Activated naive CD8-positive, alpha-beta T cell treated with anti-CD3 and anti-CD28 coated beads, Interleukin-2, amount 50 U/mL, for 24 hours (primary cell): ENCODE data around the gene TSPAN15.
"Not testable (repeated sequence)": the region's sequence is repeated elsewhere in the genome, so short reads cannot be mapped to it uniquely, and the experiment has no call there.

ENCODE experiments used
- ATAC-seq: fragments of 150-1000 bp; cut with Tn5 transposase; one replicate; pipeline ENCODE4 v1.10.0; 2021
- DNase-seq: peaks from one replicate; pipeline ENCODE4 v3.0.0; 2021
- H3K27ac Mint-ChIP-seq: one replicate; pipeline ENCODE4 v1.8.0; 2021; ENCODE audit warnings: mild to moderate bottlenecking, mixed read lengths
- H3K27me3 Mint-ChIP-seq: one replicate; pipeline ENCODE4 v1.8.0; 2021; ENCODE audit warnings: mixed read lengths
- H3K36me3 Mint-ChIP-seq: one replicate; pipeline ENCODE4 v1.8.0; 2021; ENCODE audit warnings: low read depth, mixed read lengths
- H3K4me1 Mint-ChIP-seq: one replicate; pipeline ENCODE4 v1.8.0; 2021; ENCODE audit warnings: mixed read lengths
- H3K4me3 Mint-ChIP-seq: one replicate; pipeline ENCODE4 v1.8.0; 2021; ENCODE audit warnings: mild to moderate bottlenecking, moderate library complexity, mixed read lengths
- H3K9me3 Mint-ChIP-seq: one replicate; pipeline ENCODE4 v1.8.0; 2021; ENCODE audit warnings: mixed read lengths

TSPAN15 gene

DNA sequence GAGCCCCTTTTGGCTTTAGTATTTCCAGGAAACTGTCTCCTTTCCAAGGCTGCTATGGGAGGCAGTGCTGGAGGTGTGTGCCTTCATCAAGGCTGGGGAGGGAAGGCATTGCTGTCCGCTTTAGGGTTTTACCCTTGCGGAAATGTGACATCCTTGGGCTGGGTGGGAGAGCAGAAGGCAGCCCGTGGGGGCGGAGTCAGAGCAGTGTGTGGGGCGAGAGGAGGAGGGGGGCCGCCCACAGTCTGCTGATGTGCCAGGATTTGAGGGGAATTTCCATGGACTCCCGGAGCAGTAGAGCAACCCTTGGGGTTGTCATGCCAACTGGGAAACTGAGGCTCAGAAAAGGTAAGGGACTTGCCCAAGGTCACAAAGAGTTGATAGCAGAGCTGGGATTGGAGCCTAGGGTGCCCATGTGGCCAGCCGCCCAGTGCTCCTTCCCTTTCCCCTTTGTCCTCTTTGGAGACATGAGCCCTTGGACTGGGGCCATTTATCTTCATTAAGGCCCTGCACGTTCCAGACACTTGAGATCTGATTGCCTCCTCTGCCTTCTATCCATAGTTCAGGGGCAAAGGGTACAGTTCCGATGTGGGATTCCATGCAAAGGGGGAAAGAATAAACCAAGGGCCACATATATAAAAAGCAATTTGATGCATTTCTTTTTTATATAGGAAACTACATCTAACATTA, 22.2 kb downstream of the TSPAN15 start:
- no peak overlapping the region for H3K4me3 Mint-ChIP-seq
- no peak for DNase-seq
- H3K36me3 Mint-ChIP-seq = no peaks in the 10 kb centered on the region
- no peak for ATAC-seq
- H3K27ac Mint-ChIP-seq = no peak overlapping the region
- H3K9me3 Mint-ChIP-seq = no peaks in the 10 kb centered on the region
- H3K27me3 Mint-ChIP-seq = peaks cover 6% of the 10 kb centered on the region
- no peaks in the 10 kb centered on the region for H3K4me1 Mint-ChIP-seq

DNA sequence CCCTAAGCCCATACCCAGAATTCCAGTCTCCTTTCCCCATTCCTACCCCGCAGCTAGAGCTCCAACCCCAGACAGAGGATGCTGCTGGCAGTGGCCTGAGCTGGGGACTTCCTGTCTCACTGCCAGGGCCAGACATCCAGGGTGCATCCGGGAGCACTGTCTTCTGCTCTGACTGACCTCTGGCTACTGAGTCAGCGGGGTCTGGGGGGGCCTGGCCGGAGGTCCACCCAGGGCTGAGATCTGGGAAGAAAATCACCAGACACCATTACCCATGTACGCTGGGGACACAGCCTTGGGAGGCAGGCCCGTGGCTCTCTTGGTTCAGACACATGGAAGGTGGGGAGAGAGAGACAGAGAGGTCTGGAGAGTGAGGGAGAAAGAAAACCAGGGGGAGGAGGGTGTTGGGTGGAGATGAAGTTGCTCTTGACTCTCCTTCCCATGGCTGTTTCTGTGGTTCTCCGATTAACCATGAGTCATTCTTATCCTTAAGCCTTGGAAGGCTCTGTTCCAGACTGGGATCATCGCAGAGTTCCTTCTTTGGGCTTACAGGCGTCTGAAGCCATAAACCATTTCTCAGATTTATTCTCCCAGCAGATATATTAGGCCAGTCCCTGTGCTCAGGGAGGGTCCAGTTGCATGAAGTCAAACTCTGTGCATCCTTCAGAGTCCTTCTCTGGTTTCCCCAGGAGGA, 23.6 kb downstream of the TSPAN15 start:
- Mint-ChIP-seq H3K4me3 (no peak overlapping the region), H3K27me3 (peaks cover 6% of the 10 kb centered on the region)

DNA sequence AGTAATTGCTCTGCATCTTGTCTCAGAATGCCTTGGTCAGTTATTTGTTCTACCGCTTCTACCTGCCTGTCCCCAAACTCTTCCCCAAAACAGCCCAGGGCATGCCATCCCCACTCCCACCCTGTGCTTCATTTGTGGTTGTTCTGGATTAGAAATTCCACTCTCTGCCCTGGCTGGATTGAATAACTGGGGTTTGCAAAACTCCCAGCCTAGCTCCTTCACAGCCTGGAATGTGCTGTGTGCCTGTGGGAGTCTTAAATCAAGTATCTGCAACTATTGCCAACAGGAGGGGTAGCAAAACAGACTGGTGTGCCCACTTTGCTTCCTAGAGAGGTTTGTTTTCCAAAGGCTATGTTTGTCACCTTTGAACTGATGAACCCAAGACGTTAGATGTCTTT, 24.2 kb downstream of the TSPAN15 start:
- no peak overlapping the region for H3K27ac Mint-ChIP-seq
- peaks cover 6% of the 10 kb centered on the region for H3K27me3 Mint-ChIP-seq
- H3K4me1 Mint-ChIP-seq = no peaks in the 10 kb centered on the region
- DNase-seq (no peak), ATAC-seq (no peak)
- H3K4me3 Mint-ChIP-seq = no peak overlapping the region
- H3K9me3 Mint-ChIP-seq = no peaks in the 10 kb centered on the region
- no peaks in the 10 kb centered on the region for H3K36me3 Mint-ChIP-seq

More for the DNA sequence above, 23.6 kb downstream of the TSPAN15 start:
- H3K27ac Mint-ChIP-seq = no peak overlapping the region
- no peaks in the 10 kb centered on the region for H3K4me1 Mint-ChIP-seq
- H3K36me3 Mint-ChIP-seq = no peaks in the 10 kb centered on the region
- H3K9me3 Mint-ChIP-seq = no peaks in the 10 kb centered on the region
- ATAC-seq (no peak), DNase-seq (no peak)

DNA sequence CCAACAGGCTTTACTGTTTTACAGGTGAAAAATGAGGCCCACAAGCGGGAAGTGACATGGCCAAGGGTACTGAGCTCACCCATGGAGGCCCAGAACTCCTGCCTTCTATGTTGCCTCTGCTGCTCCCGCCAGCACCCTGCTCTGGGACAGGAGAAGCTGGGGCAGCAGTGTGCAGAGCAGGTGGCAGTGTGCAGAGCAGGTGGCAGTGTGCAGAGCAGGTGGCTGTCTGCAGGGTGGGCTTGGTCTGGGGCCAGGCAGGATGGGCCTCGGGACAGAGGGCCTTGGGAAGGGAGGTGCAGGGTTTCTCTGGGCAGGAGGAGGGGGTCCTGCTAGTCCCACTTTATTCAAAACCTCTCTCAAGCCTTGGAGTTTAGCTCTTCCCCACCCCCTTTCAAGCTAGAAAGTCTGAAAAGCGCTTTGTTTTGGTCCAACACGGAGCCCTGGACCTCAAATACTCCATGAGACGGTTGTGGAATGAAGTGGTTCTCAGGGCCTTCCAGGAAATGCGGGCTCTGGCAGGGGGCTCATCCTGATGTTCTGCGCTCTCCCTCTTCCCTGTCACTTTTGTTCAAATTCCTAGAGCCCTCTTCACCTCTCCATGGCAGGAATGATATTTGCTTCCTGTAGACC, 26.8 kb downstream of the TSPAN15 start:
- Mint-ChIP-seq H3K4me1 (no peaks in the 10 kb centered on the region), H3K4me3 (no peak overlapping the region), H3K27me3 (peaks cover 2% of the 10 kb centered on the region), H3K36me3 (no peaks in the 10 kb centered on the region), H3K9me3 (no peaks in the 10 kb centered on the region), H3K27ac (no peak overlapping the region)
- no peak for DNase-seq
- ATAC-seq = no peak

DNA sequence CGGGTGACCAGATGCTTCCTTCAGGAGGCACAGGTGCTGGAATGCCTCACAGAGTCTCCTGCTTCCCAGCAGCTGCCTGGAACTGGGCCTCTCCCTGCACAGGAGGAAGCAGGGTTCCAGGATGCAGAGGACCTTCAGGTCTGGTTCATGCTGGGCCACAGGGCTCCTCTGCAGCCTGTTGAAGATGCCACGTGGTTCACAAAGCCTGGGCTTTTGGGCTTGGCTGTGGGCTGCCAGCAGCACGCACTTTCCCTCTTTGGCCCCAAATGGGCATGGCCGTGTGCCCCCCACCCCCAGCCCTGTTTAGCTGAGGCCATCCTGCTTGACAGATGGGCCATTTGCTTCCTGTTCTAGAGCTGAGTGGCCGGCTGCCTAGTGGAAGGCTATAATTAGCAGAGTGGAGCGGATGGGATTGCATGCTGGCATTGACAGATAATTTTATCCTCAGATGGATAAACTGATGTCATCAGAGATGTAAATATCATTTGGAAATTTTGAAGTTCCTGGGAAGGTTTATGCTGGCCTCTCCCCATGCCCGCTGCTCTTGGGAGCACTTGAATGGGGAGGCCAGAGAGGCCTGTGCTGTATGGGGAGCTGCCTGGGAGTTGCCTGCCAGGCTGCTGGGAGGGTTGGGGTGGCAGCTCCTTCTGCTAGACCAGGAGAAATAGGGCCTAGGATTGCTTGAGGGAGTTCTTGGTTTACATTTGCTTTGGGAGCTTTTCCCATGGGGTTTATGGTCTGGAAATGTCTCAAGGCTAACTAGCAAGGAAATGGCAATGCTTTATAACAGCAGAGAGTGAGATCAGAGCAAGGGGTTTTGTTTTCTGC, 28.2 kb downstream of the TSPAN15 start:
- DNase-seq (no peak), ATAC-seq (no peak)
- H3K4me3 Mint-ChIP-seq = no peak overlapping the region
- H3K27me3 Mint-ChIP-seq = no peaks in the 10 kb centered on the region
- no peaks in the 10 kb centered on the region for H3K36me3 Mint-ChIP-seq
- H3K9me3 Mint-ChIP-seq = no peaks in the 10 kb centered on the region
- no peaks in the 10 kb centered on the region for H3K4me1 Mint-ChIP-seq
- no peak overlapping the region for H3K27ac Mint-ChIP-seq

DNA sequence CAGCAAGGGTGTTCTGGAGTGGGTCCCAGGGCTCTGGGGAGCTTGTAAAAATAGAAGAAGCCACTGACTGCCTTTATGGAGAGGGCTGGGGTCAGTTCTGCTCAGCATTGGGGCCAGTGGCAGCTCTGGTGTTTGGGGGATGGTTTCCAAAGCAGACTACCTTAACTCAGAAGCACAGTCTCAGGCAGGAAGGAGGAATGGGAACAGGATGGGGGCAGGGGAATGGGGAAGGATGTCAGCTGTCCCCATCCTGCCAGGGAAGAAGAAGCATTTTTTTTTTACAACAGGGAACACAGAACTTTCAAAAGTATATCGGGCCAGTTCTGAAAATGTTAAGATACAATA, 28.8 kb downstream of the TSPAN15 start:
- no peaks in the 10 kb centered on the region for H3K9me3 Mint-ChIP-seq
- H3K36me3 Mint-ChIP-seq = no peaks in the 10 kb centered on the region
- DNase-seq (no peak), ATAC-seq (no peak)
- no peaks in the 10 kb centered on the region for H3K27me3 Mint-ChIP-seq
- no peak overlapping the region for H3K27ac Mint-ChIP-seq
- H3K4me1 Mint-ChIP-seq = no peaks in the 10 kb centered on the region
- H3K4me3 Mint-ChIP-seq = no peak overlapping the region

DNA sequence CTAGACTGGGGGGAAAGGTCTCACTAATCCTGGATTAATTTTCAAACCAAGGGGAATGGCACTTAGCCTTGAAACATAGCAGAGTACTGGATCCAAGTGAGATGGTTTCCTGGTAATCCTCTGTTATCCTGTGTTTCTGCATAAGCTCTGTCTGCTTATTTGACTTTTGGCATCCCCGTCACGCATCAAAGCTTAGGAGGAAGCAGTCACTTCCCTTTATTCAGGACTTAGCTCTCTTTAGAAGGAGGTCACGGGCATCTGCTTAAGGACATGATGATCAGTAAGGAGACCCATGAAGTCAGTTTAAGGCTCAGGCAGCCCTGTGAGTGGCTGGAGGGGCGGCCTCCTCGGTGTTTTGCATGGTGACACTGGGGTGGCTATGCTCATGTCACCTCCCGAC, 30.0 kb downstream of the TSPAN15 start:
- Mint-ChIP-seq H3K36me3 (no peaks in the 10 kb centered on the region), H3K4me1 (no peaks in the 10 kb centered on the region), H3K27me3 (no peaks in the 10 kb centered on the region), H3K27ac (no peak overlapping the region), H3K9me3 (no peaks in the 10 kb centered on the region), H3K4me3 (no peak overlapping the region)
- DNase-seq = no peak
- no peak for ATAC-seq

DNA sequence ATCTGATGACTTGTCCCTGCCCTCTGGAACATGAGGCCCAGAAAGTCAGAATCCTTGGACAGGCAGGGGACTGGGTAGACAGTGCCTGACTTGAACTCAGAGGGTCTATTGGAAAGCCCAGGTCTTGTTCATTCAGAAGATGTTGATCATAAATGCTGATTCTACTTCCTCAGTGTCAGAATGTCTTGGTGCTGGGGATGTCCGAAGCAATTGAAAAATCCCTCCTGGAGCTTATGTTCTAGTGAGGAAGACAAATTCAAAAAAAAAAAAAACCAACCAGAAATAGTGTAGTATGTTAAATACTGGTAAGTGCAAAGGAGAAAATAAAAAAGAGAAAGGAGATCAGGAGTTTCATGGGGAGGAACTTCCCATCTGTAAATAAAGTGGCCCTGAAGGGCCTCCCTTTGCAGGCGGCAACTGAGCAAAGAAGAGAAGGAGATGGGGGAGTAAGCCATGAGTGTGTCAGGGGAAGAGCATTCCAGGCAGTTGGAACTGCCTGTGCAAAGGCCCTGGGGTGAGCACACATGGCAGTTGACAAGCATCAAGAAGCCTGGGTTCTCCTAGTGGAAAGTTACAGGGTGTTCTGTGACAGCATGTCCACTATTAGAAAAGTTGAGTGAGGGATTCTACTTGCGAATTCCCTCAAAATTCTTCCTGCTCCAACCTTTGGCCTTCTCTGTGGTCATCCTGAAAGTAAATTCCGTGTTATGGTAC, 30.7 kb downstream of the TSPAN15 start:
- H3K9me3 Mint-ChIP-seq = no peaks in the 10 kb centered on the region
- H3K4me1 Mint-ChIP-seq = no peaks in the 10 kb centered on the region
- DNase-seq = no peak
- H3K4me3 Mint-ChIP-seq = no peak overlapping the region
- no peak for ATAC-seq
- H3K36me3 Mint-ChIP-seq = no peaks in the 10 kb centered on the region
- no peak overlapping the region for H3K27ac Mint-ChIP-seq
- no peaks in the 10 kb centered on the region for H3K27me3 Mint-ChIP-seq

DNA sequence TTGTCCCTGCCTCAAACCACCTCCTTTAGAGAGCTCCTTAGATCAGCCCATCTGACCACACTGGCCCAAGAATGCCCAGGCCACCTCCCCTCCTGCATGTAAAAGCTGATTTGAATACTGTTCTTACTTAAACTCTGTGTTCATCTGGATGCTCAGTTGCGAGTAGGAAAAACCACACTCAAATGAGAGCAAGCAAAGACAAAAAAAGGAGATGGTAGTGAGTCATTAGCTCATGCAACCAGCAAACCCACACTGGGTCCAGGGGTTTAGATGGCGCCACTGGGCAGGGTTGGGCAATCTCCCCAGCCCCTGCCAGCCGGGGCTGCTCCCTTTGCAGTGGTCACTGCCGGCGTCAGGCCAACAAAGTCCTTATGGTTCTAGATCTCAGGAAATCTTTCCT, 32.7 kb downstream of the TSPAN15 start:
- Mint-ChIP-seq H3K27me3 (no peaks in the 10 kb centered on the region), H3K36me3 (no peaks in the 10 kb centered on the region), H3K4me1 (no peaks in the 10 kb centered on the region), H3K9me3 (peaks cover 11% of the 10 kb centered on the region), H3K4me3 (no peak overlapping the region), H3K27ac (no peak overlapping the region)
- DNase-seq (no peak), ATAC-seq (no peak)

DNA sequence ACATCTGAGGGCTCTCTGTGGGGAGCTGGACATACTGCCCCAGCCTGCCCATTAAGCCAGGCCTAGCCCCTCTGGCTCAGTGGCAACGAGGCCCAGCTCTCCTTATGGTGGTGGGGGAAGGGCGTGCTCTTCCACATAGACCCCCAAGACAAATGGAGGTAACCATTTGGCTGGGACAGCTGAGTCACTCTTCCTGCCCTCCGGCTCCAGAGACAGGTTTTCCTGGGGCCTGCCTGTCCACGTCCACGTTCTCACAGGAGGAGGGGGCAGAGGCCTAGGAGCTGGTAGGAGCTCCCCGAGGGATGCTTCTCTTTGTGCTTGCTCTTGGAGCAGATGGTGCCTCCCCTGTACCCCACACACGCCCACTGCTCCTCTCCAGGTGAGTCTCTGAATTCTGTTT, 33.5 kb downstream of the TSPAN15 start:
- Mint-ChIP-seq H3K4me3 (no peak overlapping the region), H3K27me3 (no peaks in the 10 kb centered on the region), H3K36me3 (no peaks in the 10 kb centered on the region), H3K27ac (no peak overlapping the region), H3K4me1 (no peaks in the 10 kb centered on the region), H3K9me3 (peaks cover 11% of the 10 kb centered on the region)
- ATAC-seq = no peak
- no peak for DNase-seq

DNA sequence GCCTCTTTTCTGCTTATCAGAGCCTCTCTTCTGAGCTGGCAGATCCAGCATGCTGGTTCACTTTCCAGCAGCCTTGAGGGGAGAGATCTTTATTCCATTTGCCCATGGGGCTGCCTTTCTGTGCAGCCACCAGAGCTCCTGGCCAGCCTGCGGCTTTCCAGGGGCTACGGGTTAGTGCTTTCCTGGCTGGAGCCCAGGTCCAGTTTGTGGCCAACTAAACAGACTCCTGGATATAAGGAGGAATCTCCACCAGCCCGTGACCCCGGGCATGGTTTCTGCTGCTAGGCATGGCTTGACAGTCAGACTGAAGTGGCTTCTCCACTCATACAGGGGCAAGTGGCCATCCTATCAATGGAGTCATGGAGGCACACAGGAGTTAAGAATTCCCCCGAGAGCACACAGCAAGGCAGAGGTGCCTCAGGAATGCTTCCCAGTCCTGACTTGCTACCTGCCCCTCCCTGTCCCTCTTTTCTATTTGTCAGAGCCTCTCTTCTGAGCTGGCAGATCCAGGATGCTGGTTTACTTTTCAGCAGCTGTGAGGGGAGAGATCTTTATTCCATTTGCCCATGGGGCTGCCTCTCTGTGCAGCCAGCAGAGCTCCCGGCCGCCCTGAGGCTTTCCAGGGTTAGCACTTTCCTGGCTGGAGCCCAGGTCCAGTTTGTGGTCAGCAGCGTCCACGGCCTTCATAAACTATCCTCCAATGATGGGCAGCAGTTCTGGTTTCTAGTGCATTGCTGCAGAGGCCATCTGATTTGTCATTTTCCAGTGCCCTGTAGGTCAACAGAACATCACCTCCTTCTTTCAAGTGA, 35.9 kb downstream of the TSPAN15 start:
- Mint-ChIP-seq H3K27me3 (no peaks in the 10 kb centered on the region), H3K4me3 (no peak overlapping the region), H3K9me3 (peaks cover 11% of the 10 kb centered on the region), H3K36me3 (no peaks in the 10 kb centered on the region), H3K27ac (no peak overlapping the region), H3K4me1 (no peaks in the 10 kb centered on the region)
- ATAC-seq (no peak), DNase-seq (no peak)

DNA sequence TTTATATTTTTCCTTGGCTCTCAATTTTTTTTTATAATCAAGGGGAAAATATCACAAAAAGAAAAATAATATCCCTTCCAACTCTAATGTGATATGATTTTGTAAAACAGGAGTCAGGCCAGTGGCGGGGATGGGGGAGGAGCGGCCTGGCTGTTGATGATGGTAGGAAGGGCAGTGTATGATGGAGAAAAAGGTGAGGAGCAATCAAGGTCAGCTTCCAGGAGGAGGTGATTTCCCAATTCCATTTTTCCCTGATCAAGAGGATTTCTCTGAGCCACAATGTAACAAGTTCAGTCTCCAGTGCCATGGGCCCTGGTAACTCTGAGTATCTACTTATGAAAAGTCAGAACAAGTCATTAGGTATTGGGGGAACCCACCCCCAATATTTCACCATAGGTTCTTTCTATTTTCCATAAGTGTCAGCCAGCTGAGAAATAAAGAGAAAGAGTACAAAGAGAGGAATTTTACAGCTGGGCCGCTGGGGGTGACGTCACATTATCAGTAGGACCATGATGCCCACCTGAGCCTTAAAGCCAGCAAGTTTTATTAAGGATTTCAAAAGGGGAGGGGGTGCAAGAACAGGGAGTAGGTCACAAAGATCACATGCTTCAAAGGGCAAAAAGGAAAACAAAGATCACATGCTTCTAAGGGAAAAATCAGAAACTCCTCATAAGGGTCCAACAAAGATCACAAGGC, 37.0 kb downstream of the TSPAN15 start:
- H3K27ac Mint-ChIP-seq, DNase-seq, H3K4me1 Mint-ChIP-seq, H3K4me3 Mint-ChIP-seq, H3K27me3 Mint-ChIP-seq, H3K36me3 Mint-ChIP-seq, ATAC-seq: not testable (repeated sequence)
- H3K9me3 Mint-ChIP-seq = peaks cover 11% of the 10 kb centered on the region

DNA sequence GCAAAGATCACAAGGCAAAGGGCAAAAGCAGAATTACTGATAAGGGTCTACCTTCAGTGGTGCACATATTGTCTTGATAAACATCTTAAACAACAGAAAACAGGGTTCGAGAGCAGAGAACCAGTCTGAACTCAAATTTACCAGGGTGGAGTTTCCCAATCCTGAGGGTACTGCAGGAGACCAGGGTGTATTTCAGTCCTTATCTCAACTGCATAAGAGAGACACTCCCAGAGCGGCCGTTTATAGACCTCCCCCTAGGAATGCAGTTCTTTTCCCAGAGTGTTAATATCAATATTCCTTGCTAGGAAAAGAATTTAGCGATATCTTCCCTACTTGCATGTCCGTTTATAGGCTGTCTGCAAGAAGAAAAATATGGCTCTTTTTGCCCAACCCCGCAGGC, 37.6 kb downstream of the TSPAN15 start:
- H3K27ac Mint-ChIP-seq, H3K36me3 Mint-ChIP-seq, H3K4me3 Mint-ChIP-seq, DNase-seq, H3K27me3 Mint-ChIP-seq, ATAC-seq, H3K4me1 Mint-ChIP-seq: not testable (repeated sequence)
- peaks cover 11% of the 10 kb centered on the region for H3K9me3 Mint-ChIP-seq
